GM21529 (cell line): ENCODE data around the gene AP4E1.
"Not testable (repeated sequence)": the region's sequence is repeated elsewhere in the genome, so short reads cannot be mapped to it uniquely, and the experiment has no call there.

Experiments
- ATAC-seq: cut with Tn5 transposase; IDR thresholded peaks from one replicate; pipeline ENCODE4 v1.9.1; 2021; ENCODE audit not compliant: unreplicated experiment

AP4E1 gene

GRCh38 chr15:51016615-51017014 lies 108.1 kb downstream of the AP4E1 start:
- ATAC-seq, result no peak

DNA sequence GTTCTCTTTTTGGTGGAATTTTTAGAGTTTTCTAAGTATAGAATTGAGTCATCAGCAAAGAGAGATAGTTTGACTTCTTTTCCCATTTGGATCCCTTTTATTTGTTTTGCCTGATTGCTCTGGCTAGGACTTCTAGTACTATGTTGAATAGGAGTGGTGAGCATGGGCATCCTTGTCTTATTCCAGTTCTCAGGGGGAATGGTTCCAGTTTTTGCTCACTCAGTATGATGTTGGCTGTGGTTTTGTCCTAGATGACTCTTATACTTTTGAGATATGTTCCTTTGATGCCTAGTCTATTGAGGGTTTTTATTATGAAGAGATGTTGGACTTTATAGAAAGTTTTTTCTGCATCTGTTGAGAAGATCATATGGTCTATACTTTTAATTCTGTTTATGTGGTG lies 113.7 kb downstream of the AP4E1 start:
- no peak for ATAC-seq

- no peak for ATAC-seq
Observed at GRCh38 chr15:51023499-51023898, 115.0 kb downstream of the AP4E1 start.

- no peak for ATAC-seq
Observed at GRCh38 chr15:51024735-51025453, 116.4 kb downstream of the AP4E1 start.

- ATAC-seq, result no peak
Observed at GRCh38 chr15:51025454-51025846, 117.0 kb downstream of the AP4E1 start.

DNA sequence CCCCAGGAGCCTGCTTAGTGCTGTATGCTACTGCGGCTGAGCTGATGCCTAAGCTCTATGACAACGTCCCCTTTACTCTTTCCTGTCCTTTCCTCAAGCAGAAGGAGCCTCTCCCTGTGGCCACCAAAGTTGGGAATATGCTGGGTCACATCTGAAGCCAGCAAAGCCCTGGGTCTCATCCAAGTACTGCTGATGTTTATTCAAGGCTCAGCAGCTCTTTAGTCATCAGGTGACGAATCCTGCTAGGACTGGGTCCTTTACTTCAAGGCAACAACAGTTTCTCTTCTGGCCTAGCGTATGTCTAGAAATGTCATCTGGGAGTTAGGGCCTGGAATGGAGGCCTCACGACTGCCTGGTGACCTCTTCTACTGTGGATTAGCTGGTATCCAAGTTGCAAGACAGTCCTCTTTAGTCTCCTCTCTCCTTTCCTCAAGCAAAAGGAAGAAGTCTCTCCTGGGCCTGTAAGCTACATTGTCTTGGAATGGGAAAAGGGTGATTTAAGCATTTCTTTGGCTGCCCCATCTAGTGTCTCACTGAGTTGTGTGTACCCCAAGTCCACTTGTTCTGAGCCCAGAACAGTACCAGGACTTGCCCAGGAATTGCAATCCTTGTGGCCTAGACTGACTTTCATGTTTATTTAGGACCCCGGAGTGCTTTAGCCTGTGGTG lies 122.3 kb downstream of the AP4E1 start:
- ATAC-seq, result no peak

GRCh38 chr15:51037474-51037873 lies 129.0 kb downstream of the AP4E1 start:
- ATAC-seq, result not testable (repeated sequence)

DNA sequence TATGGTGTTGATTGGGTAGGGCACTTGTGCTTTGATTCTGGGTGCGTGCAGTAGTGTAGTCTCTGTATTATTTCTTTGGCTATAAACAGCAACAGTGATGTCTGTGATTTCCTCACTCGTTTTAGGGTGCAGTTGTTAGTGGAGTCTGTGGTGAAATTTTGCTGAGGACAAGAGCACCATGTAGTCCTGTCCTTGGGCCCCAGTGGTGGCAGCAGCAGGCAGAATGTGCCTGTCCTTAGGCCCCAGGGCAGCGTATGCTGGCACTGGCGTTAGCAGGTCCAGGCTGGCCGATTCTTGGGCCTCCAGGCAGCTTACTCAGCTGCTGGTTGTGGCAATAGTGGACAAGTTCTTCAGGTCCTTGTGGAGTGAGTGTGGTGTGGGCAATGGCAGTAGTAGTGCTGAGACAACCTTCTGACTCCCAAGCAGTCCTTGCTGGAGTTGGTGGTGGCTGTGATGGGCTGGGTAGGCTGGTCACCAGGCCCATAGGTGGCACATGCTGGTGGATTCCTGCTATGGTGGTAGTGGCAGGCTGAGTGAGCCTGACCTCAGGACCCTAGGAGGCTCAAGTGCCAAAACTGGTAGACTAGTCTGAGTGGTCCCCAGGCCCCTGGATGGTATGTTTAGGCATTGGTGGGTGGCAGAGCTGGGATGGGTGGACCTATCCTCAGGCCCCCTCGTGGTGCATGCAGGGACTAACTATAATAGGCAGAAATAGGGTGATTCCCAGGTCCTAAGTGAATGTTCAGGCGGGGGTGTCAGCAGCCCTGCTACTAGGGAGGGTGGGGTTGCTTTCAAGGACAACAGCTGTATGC lies 129.9 kb downstream of the AP4E1 start:
- ATAC-seq, result no peak

DNA sequence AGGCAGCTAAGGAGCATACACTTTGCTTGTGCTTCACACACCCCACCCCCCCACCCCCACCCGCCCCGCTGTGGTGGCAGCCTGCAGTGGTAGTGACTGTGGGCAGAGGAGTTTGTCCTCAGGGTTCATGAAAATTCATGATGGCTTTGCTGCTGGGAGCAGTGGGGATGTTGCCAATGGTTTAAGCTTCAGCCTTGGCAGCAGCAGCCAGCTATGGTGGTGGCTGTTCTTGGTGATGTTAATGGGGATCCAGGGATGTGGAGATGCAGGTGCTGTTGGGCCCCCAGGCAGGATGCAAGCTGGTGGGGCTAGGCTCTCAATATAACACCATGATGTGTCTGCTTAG lies 130.5 kb downstream of the AP4E1 start:
- ATAC-seq, result no peak

DNA sequence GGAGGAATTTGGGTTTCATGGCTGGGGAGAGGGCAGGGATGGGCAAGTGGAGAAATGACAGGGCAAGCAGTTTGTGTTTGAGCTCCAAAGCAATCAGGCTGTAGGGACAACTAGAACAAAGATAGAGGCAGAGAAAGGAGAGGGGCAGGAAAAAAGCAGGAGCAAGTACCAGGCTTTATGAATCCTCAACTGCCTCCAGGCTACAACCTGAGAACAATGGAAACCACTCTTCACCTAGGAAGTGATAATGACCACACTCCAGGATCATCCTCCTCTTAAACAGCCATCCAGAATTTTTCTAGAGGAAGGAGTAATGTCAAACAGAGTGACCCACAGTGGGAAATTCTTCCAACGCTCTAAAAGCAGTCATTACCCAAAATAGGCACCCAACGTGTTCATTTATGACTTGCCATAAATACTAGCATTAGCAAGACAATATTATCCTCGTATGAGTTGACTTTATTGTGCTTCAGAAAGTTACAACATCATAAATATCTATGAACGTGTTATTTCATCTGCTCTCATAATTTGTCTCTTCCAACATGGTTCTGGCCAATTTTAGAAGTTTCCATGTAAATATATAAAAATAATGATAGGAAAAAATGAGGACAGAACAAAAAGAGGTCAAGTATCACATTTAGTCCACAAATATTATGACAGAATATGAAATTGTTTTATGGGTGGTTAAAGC lies 135.7 kb downstream of the AP4E1 start:
- ATAC-seq, result no peak

GRCh38 chr15:51046016-51046415 lies 137.5 kb downstream of the AP4E1 start:
- ATAC-seq, result no peak

GRCh38 chr15:51046799-51047449 lies 138.4 kb downstream of the AP4E1 start:
- ATAC-seq, result no peak

DNA sequence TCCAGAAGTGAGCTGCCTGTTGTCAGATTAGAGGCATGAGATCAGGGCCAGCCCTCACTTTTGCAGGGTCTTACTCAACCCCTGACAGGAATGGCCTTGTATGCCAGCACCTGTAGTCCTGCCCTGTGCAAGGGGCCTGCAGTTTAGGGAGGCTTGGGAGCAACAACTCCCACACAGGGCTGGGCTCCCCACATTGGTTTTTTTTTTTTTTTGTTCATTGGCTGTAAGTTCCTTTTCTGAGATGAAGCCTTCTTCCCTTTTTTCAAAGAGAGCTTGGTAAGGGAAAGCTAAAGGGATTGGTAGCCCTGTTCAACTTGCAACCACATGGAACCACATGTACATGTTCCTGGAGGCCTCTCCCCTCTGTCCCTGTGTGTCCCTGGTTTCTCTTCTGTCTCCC lies 139.8 kb downstream of the AP4E1 start:
- ATAC-seq, result no peak

- ATAC-seq, result no peak
Observed at GRCh38 chr15:51049081-51049480, 140.6 kb downstream of the AP4E1 start.

GRCh38 chr15:51051776-51052175 lies 143.3 kb downstream of the AP4E1 start:
- ATAC-seq, result no peak

- no peak for ATAC-seq
Observed at GRCh38 chr15:51053571-51053970, 145.1 kb downstream of the AP4E1 start.

DNA sequence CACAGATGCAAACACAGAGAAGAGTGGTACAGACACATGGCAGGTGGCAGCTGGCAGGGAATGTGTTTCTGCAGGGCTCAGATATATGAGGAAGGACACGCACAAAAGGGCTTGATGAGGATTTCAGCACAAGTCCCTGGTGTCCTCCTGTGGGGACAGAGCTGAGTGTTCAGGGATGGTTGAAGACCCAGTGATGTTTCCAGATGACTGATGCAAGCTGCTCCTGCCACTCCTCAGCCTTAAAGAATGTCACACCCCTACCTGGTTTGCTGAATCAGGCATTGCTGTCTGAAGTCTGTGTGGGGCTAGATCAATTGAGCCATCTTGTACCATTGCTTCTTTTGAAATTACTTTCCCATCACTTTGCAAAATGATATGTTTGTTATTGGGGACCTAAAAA lies 146.1 kb downstream of the AP4E1 start:
- no peak for ATAC-seq
